Brain microvascular endothelial cell (primary cell): Measurements from ENCODE around the gene LONP2.

Source experiments
- DNase-seq: peaks from one replicate; pipeline ENCODE4 v3.0.0-alpha.2; 2020
- H3K27ac ChIP-seq: fragments of 250-450 bp; sonication (Bioruptor Pico); 2 replicates; pipeline ENCODE4 v1.5.1; 2020; ENCODE audit warnings: mild to moderate bottlenecking, moderate library complexity
- H3K27me3 ChIP-seq: fragments of 250-450 bp; sonication (Bioruptor Pico); replicated peaks from 2 replicates; pipeline ENCODE4 v1.5.1; 2020; ENCODE audit warnings: mild to moderate bottlenecking
- H3K36me3 ChIP-seq: fragments of 250-450 bp; sonication (Bioruptor Pico); replicated peaks from 2 replicates; pipeline ENCODE4 v1.5.1; 2020; ENCODE audit warnings: mild to moderate bottlenecking
- H3K4me3 ChIP-seq: 2 replicates; pipeline ENCODE4 v1.5.1; 2011; ENCODE audit warnings: low read depth, mild to moderate bottlenecking, control low read depth, low read length, moderate library complexity
- in situ Hi-C: cut with HindIII; loops from 2 replicates; pipeline ENCODE4 v1.10.0; 2017; ENCODE audit warnings: low sequenced_read_pairs, low pct_ligation_motif_present
- TF ChIP-seq, protein P1 (sequence below): IDR thresholded peaks from 2 replicates; pipeline ENCODE4 v1.5.1; 2011; ENCODE audit warnings: low read depth, mild to moderate bottlenecking, moderate library complexity, low read length, control low read depth, inconsistent platforms; ENCODE audit errors: missing control alignments

LONP2 gene

DNA sequence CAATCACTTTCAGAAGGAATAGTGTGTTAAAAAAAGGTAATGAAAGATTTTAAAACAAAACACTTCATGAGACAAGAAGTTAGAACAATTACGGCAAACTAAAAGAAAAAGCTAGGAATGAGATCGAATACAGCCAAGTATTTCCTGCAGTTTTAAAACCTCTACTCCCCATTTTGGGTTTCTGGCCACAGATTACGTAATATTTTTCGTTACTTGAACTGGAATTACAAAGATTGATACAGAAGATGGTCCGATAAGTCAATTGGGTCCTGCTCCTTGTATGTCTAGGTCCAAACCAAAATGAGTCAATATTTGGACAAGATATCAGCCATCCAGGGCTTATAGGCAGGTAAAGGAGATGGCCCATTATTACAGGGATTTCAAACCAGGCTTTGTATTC, 88.9 kb downstream of the LONP2 start:
- in situ Hi-C loops, result no loop called here
- TF ChIP-seq, protein P1, sequence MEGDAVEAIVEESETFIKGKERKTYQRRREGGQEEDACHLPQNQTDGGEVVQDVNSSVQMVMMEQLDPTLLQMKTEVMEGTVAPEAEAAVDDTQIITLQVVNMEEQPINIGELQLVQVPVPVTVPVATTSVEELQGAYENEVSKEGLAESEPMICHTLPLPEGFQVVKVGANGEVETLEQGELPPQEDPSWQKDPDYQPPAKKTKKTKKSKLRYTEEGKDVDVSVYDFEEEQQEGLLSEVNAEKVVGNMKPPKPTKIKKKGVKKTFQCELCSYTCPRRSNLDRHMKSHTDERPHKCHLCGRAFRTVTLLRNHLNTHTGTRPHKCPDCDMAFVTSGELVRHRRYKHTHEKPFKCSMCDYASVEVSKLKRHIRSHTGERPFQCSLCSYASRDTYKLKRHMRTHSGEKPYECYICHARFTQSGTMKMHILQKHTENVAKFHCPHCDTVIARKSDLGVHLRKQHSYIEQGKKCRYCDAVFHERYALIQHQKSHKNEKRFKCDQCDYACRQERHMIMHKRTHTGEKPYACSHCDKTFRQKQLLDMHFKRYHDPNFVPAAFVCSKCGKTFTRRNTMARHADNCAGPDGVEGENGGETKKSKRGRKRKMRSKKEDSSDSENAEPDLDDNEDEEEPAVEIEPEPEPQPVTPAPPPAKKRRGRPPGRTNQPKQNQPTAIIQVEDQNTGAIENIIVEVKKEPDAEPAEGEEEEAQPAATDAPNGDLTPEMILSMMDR, result no peak
- Histone ChIP-seq H3K27me3 (no peaks in the 10 kb centered on the region), H3K36me3 (peaks cover 7% of the 10 kb centered on the region), H3K4me3 (no peak overlapping the region), H3K27ac (no peak overlapping the region)
- no peak for DNase-seq

- no peak overlapping the region for H3K27ac ChIP-seq
- in situ Hi-C loops, result no loop called here
- no peak for DNase-seq
- peaks cover 7% of the 10 kb centered on the region for H3K36me3 ChIP-seq
- no peaks in the 10 kb centered on the region for H3K27me3 ChIP-seq
- TF ChIP-seq, protein P1, result peak; percentile 8
- H3K4me3 ChIP-seq, result no peak overlapping the region
Measured at GRCh38 chr16:48334325-48334724, 90.2 kb downstream of the LONP2 start.

GRCh38 chr16:48335961-48336360, 91.9 kb downstream of the LONP2 start:
- H3K27ac ChIP-seq, result peak overlapping the region; percentile 50
- no peaks in the 10 kb centered on the region for H3K27me3 ChIP-seq
- TF ChIP-seq, protein P1, result no peak
- peaks cover 7% of the 10 kb centered on the region for H3K36me3 ChIP-seq
- in situ Hi-C loops, result no loop called here
- peak; percentile 34 for DNase-seq
- H3K4me3 ChIP-seq, result no peak overlapping the region

DNA sequence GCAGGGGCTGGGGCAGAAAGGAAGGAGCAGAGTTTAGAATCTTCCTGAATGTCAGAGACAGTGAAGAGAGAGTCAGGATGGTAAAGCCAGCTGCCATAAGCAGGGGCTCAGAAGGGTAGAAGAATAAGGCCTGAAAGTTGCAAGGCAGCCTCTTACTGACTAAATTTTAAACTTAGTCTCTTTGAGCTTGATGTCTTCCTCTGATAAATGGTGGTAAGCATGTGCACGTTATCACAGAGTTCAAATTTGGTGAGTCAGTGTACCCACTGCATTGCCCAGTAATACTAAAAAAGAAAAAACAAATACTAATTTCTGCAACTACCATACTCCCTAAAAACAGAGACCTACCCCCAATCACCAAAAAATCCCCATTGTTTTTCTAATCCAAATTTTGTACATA, 96.0 kb downstream of the LONP2 start:
- no peak overlapping the region for H3K27ac ChIP-seq
- TF ChIP-seq, protein P1, result no peak
- H3K36me3 ChIP-seq, result peaks cover 6% of the 10 kb centered on the region
- no peaks in the 10 kb centered on the region for H3K27me3 ChIP-seq
- in situ Hi-C loops, result no loop called here
- H3K4me3 ChIP-seq, result no peak overlapping the region
- no peak for DNase-seq

DNA sequence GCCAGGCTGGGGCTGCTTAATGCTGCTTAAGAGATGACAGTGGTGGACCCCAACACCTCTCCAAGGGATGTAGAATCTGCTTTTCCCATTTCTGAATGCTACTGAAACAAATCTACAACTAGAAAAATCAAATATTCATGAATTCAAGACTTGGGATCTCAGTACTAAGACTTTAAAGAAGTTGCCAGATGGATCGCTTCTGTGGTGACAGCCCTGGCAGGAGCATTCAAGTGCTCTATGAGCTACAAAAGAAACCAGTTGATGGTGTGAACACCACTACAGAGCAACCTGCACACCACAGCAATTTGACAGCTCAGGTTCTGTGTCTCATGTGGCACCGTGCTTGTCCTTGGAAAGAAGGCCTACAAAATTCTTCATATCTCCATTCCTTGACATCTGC, 98.5 kb downstream of the LONP2 start:
- TF ChIP-seq, protein P1, result no peak
- Histone ChIP-seq H3K27me3 (no peaks in the 10 kb centered on the region), H3K36me3 (peaks cover 9% of the 10 kb centered on the region), H3K27ac (no peak overlapping the region), H3K4me3 (no peak overlapping the region)
- in situ Hi-C loops, result no loop called here
- DNase-seq, result no peak

- Histone ChIP-seq H3K27ac (no peak overlapping the region), H3K36me3 (peaks cover 29% of the 10 kb centered on the region)
- in situ Hi-C loops, result no loop called here
Measured at GRCh38 chr16:48347191-48347865, 103.2 kb downstream of the LONP2 start.

More at GRCh38 chr16:48347191-48347865, 103.2 kb downstream of the LONP2 start:
- Histone ChIP-seq H3K4me3 (no peak overlapping the region), H3K27me3 (no peaks in the 10 kb centered on the region)
- DNase-seq, result no peak
- TF ChIP-seq, protein P1, result no peak
